Stimulated activated CD8-positive, alpha-beta memory T cell treated with anti-CD3 and anti-CD28 coated beads, Interleukin-12 subunit alpha, Interleukin-12 subunit beta, amount 100 ng/mL, for 24 hours (primary cell): ENCODE data around the gene RPS21.
A peak's percentile ranks its signal among the peaks of the same experiment; 100 is the strongest.

Experiments
- DNase-seq: peaks from one replicate; pipeline ENCODE4 v3.0.0-alpha.2; 2020; ENCODE audit errors: extremely low read depth

Gene RPS21

GRCh38 chr20:62386383-62387218, at the start of gene RPS21:
TSS of gene RPS21 (plus strand) at chr20:62387103. CDS start at chr20:62387339, 236 bp downstream.
- peak; percentile 82 for DNase-seq

- no peak for DNase-seq
These were observed 49.2 kb upstream of the RPS21 start for GRCh38 chr20:62337558-62338293.

GRCh38 chr20:62338294-62338620, 48.6 kb upstream of the RPS21 start:
- DNase-seq: no peak

DNA sequence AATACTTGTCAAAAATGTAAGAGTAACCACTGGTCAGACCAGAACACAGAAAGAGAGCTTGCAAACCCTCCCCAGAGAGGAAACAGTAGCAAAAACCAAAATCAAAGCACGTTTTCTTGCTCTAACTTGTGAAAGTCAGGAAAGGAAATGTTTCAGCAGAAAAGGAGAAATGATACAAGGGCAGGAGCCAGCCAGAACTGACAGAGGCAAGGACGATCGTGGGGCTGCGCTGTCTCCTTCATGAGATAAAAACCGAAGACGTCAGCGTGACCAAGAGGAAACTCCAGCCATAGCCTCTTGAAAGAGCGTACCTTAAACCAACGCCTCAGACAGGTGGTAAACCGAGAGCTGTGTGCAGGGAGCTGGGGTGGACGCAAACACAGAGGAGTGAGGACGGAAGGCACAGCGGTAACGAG, 47.2 kb upstream of the RPS21 start:
- DNase-seq: no peak

DNA sequence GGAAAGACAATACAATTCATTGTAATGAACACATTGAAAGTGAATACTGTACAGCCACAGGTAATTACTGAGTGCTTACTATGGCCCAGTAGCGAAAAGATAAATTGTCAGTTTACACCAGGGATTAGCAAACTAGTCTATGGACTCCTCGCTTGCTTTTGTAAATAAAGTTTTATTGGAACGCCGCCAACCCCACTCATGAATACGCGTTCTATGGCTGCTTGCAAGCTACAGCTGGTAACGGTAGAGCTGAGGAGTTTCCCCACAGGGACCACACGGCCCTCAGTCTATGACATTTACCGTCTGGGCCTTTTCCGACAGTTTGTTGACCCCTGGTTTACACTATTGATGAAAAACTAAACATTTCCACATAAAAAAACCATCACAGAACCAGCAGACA, 44.0 kb upstream of the RPS21 start:
- no peak for DNase-seq

DNA sequence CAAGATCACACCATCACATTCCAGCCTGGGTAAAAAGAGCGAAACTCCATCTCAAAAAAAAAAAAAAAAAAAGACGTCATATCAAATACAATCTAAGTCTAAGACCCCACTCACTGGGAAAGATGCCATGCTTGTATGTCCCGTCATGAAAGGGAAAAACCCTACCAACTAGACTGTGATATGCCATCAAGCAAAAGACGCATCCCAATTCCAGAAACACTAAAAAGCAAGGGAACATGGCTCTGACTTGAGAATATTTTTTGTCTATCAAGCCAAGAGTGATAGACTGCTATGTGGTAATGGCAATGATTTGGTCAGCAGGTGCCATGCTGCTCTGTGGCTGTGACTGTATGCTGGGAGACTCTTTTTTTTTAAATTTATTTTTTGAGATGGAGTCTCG, 42.8 kb upstream of the RPS21 start:
- no peak for DNase-seq

- DNase-seq: no peak
These were observed 42.1 kb upstream of the RPS21 start for GRCh38 chr20:62344782-62345181.

DNA sequence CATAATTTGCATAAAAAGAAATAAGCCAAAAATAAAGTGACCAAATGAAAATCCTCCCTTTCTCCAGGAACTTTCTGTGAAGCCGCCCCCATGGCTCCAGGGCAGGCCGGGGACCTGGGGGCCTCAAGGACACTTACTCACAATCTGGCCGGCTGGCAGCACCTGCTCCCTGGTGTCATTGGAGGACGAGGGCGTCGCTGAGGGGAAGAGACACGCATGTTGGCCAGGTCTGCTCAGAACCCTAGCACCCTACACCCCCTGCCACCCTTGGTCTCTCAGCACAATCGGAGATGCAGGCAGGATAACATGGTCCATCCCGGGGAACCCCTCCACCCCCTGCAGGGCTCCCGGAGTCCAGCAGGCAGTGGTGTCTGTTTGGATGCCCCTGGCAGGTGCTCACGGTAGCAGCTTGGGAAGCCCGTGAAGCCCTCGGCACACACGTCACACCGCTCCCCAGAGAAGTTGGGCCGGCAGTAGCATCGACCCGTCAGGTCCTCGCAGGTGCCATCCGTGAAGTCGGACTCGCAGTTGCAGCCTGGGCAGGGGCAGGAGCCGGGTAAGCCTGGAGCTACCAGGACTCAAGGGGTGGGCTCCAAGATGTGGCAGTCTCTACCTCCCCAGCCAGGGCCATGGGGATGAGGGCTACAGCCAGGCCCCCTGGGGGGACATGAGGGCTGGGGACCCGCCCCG, 41.1 kb upstream of the RPS21 start:
- no peak for DNase-seq

DNA sequence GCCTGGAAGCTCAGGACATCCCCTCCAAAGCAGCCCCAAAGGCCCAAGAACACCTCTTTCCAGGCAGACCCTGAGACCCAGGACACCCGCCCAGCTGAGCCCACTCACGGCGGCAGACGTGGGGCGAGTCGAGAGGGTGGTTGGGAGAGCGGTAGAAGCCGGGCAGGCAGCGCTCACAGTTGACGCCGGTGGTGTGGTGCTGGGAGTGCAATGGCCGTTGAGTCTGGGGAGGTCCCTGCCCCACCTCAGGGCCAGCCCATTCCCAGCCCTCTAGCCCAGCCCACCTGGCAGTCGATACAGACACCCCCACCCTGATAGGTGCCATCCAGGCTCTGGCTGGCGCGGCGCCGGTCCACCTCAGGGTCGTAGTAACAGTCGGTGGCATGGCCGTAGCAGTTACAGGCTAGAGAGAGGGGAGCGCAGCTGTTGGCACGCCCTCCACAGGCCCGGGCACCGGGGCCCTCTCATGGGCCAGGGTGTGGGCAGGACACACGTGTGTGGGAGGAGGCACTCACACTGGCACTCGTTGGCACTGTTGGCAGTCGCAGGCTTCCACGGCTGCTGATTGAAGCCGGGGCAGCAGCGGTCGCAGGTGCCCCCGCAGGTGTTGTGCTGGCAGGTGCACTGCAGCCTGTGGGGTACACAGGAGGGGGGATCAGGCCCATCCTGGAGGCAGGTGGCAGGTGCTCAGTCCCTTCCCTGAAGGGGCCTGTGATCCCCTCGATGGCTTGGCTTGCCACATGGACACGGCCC, 40.3 kb upstream of the RPS21 start:
- no peak for DNase-seq

DNA sequence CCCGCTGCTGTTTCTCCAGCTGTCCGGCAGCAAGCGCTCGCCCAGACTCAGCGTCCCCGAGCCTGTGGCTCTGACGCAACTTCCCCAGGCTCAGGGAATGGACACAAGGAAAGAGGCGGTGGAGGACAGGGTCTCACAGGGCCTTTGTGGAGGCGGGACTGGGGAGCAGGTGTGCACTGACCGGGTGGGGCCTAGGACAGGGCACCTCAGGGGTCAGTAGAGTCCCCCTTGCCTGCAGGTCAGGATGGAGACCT, 39.8 kb upstream of the RPS21 start:
- DNase-seq: no peak

DNA sequence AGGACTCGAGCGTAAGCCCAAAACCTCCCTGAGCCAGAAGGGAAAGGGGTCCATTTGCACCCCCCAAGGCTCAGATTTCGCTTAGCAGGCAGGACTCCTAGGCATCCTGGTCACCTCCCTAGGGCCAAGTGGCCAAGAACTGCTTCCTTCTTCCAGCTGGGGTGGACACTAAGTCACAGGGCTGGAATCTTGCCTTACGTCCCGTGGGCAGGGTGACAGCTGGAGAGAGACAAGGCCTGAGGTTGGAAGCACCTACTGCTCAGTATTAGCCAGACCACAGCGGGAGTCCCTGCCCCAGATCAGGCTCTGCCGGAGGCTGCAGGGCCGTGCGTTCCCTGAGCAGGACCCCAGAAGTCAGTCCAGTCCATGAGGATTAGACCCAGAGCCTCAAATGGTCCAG, 39.5 kb upstream of the RPS21 start:
- no peak for DNase-seq

- DNase-seq: no peak
These were observed 38.3 kb upstream of the RPS21 start for GRCh38 chr20:62348604-62349003.

- DNase-seq: no peak
These were observed 37.3 kb upstream of the RPS21 start for GRCh38 chr20:62349556-62350097.

- DNase-seq: no peak
These were observed 36.7 kb upstream of the RPS21 start for GRCh38 chr20:62350098-62350628.

GRCh38 chr20:62350629-62351422, 36.1 kb upstream of the RPS21 start:
- no peak for DNase-seq

DNA sequence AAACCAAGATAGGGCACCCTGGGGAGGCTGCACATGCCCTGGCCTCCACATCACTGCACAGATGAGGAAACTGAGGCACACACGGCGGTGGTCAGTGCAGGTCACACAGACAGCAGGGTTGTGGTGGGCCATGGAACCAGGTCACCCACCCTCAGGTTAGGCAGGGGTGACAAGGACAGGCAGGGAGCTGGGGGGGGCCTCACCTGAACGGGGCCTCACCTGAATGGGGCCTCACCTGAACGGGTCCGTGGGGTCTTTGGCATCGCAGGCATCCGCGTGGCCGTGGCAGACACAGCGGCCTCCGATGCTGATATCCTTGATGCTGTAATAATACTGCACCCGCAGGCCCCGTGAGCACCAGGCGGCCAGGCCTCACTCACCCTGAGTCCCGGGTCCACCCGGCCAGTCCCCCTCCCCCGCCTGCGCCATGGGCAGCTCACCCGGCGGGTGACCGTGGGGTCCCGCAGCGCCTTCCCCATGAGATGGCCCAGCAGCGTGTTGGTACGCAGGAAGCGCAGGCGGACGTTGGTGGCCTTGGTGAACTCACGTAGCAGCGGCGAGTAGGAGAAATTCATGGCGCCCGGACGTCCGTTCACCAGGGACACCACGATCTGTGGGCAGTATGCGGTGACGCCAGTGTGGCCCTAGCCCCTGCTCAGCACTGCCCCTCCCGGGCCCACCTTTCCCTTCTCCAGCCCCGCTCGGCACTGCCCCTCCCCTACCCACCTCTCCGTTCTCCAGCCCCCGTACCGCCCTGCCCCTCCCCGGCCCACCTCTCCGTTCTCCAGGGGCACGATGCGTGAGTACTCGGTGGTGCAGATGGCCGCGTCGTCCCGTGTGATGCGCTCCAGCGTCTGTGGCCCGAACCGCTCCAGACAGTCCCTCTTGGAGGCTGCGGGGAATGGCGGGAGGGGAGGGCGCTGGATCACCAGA, 35.2 kb upstream of the RPS21 start:
- DNase-seq: no peak

DNA sequence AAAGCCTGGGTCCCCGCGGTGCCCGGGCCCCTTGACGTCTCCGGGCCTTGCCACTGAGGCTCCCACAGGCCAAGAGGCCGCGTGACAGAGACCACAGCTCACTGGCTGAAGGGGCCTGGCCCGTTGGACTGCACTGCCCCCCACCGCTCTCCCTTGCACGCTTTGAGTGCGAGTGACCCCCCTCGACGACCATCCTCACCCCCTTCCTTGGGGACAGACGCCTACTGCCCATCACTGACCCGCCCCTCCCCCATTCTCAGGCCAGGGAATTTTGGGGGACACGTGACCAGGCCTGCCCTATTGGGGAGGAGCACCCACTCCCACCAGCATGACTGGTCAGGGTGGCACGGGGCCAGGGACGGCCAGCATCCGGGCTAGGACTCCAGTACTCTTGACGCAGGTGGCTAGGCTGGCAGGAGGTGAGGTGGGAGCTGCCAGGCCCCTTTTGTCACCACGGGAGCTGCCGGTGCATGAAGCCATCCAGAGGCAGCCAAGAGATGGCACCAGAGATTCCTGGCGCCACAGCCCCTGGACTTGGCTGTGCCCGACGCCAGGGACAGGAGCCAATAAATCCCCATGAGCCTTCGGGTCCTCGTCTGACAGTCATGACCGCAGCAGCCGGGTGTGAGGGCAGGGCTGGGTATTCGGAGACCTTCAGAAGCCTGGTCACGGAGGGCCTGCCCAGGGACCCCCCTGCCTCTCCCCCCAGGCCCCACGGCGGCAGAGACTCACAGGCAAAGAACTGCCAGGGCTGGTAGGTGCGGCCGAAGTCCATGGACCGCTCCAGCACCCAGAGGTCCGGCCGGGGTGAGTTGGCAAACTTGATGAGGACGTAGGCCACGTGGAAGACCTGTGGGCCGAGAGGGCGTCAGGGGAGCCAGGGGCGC, 34.3 kb upstream of the RPS21 start:
- no peak for DNase-seq

- DNase-seq: no peak
These were observed 33.4 kb upstream of the RPS21 start for GRCh38 chr20:62353289-62354030.
